ENCODE results near the gene GNB3.

GRCh38 chr12:6792522-6793201, 48.1 kb upstream of the GNB3 start:
- no peak for TF ChIP-seq CTCF (IDR thresholded peaks at IDR 0.05)
- TF ChIP-seq ZFX (IDR thresholded peaks at IDR 0.05; ENCODE audit: borderline replicate concordance), result no peak
